ENCODE data around the gene NDUFB3. TPM values are rescaled to one million over a fixed set of nuclear protein-coding genes. Genes with fewer than 3 reads are reported as not detected.

NDUFB3 gene
- total RNA-seq, 1 donor from 2014 or later: 115 TPM

- H3K9me3 ChIP-seq (ENCODE audit: insufficient read depth, low read depth, low read length): no peaks in the 10 kb centered on the region
Observed at GRCh38 chr2:201100497-201100896, 28.7 kb downstream of the NDUFB3 start.

GRCh38 chr2:201105759-201106158 is 34.0 kb downstream of the NDUFB3 start:
- H3K4me1 ChIP-seq (ENCODE audit: insufficient read depth, low read length): no peaks in the 10 kb centered on the region
- Mint-ChIP-seq H3K9me3 (ENCODE audit: unreplicated experiment) (no peaks in the 10 kb centered on the region), H3K36me3 (ENCODE audit: low read depth, unreplicated experiment) (peaks cover 1% of the 10 kb centered on the region), H3K27ac (ENCODE audit: unreplicated experiment) (no peak overlapping the region), H3K4me3 (ENCODE audit: unreplicated experiment) (no peak overlapping the region), H3K27me3 (ENCODE audit: low read depth, unreplicated experiment) (no peaks in the 10 kb centered on the region), H3K4me1 (ENCODE audit: low read depth, unreplicated experiment) (no peaks in the 10 kb centered on the region)
- H4K20me1 ChIP-seq (ENCODE audit: insufficient read depth, low read length): no peaks in the 10 kb centered on the region
- no peak overlapping the region for H3K9ac ChIP-seq (ENCODE audit: low read length)
- TF ChIP-seq CTCF (IDR thresholded peaks at IDR 0.05; ENCODE audit: insufficient read depth, low read depth, low read length): no peak
- TF ChIP-seq EZH2 (IDR thresholded peaks at IDR 0.05; ENCODE audit: insufficient read depth, low read length): no peak
- no peaks in the 10 kb centered on the region for H3K79me2 ChIP-seq (ENCODE audit: insufficient read depth, low read length)
- no peaks in the 10 kb centered on the region for H3K9me3 ChIP-seq (ENCODE audit: insufficient read depth, low read depth, low read length)
- no peak overlapping the region for H3K4me3 ChIP-seq (ENCODE audit: insufficient read depth, low read depth, low read length)
- no peak overlapping the region for H3K27ac ChIP-seq (ENCODE audit: low read depth, low read length)
- H2AFZ ChIP-seq (ENCODE audit: low read depth, low read length): no peak overlapping the region
- H3K4me2 ChIP-seq (ENCODE audit: low read length): no peak overlapping the region
- FAIRE-seq (no peak), DNase-seq (ENCODE audit: low read depth) (no peak)
- H3K36me3 ChIP-seq (ENCODE audit: insufficient read depth, low read length): no peaks in the 10 kb centered on the region
- H3K27me3 ChIP-seq (ENCODE audit: insufficient read depth, low read length): no peaks in the 10 kb centered on the region

More at GRCh38 chr2:201100497-201100896, 28.7 kb downstream of the NDUFB3 start:
- no peak for DNase-seq (ENCODE audit: low read depth)
- no peak for FAIRE-seq
- no peak overlapping the region for H3K4me3 Mint-ChIP-seq (ENCODE audit: unreplicated experiment)
- H3K36me3 Mint-ChIP-seq (ENCODE audit: low read depth, unreplicated experiment): peaks cover 1% of the 10 kb centered on the region
- Histone ChIP-seq H3K36me3 (ENCODE audit: insufficient read depth, low read length) (no peaks in the 10 kb centered on the region), H3K9ac (ENCODE audit: low read length) (no peak overlapping the region), H3K4me3 (ENCODE audit: insufficient read depth, low read depth, low read length) (no peak overlapping the region), H3K27ac (ENCODE audit: low read depth, low read length) (no peak overlapping the region), H3K79me2 (ENCODE audit: insufficient read depth, low read length) (no peaks in the 10 kb centered on the region), H2AFZ (ENCODE audit: low read depth, low read length) (no peak overlapping the region), H3K4me2 (ENCODE audit: low read length) (no peak overlapping the region), H3K27me3 (ENCODE audit: insufficient read depth, low read length) (no peaks in the 10 kb centered on the region), H4K20me1 (ENCODE audit: insufficient read depth, low read length) (no peaks in the 10 kb centered on the region), H3K4me1 (ENCODE audit: insufficient read depth, low read length) (no peaks in the 10 kb centered on the region)
- no peaks in the 10 kb centered on the region for H3K9me3 Mint-ChIP-seq (ENCODE audit: unreplicated experiment)
- no peak for TF ChIP-seq CTCF (IDR thresholded peaks at IDR 0.05; ENCODE audit: insufficient read depth, low read depth, low read length)
- TF ChIP-seq EZH2 (IDR thresholded peaks at IDR 0.05; ENCODE audit: insufficient read depth, low read length): no peak
- no peaks in the 10 kb centered on the region for H3K4me1 Mint-ChIP-seq (ENCODE audit: low read depth, unreplicated experiment)
- H3K27ac Mint-ChIP-seq (ENCODE audit: unreplicated experiment): no peak overlapping the region
- no peaks in the 10 kb centered on the region for H3K27me3 Mint-ChIP-seq (ENCODE audit: low read depth, unreplicated experiment)

- Mint-ChIP-seq H3K36me3 (ENCODE audit: low read depth, unreplicated experiment) (no peaks in the 10 kb centered on the region), H3K4me3 (ENCODE audit: unreplicated experiment) (no peak overlapping the region), H3K9me3 (ENCODE audit: unreplicated experiment) (no peaks in the 10 kb centered on the region), H3K27me3 (ENCODE audit: low read depth, unreplicated experiment) (no peaks in the 10 kb centered on the region), H3K27ac (ENCODE audit: unreplicated experiment) (no peak overlapping the region), H3K4me1 (ENCODE audit: low read depth, unreplicated experiment) (no peaks in the 10 kb centered on the region)
- Histone ChIP-seq H3K27me3 (ENCODE audit: insufficient read depth, low read length) (no peaks in the 10 kb centered on the region), H3K27ac (ENCODE audit: low read depth, low read length) (no peak overlapping the region), H3K9me3 (ENCODE audit: insufficient read depth, low read depth, low read length) (no peaks in the 10 kb centered on the region), H3K4me2 (ENCODE audit: low read length) (no peak overlapping the region), H3K79me2 (ENCODE audit: insufficient read depth, low read length) (no peaks in the 10 kb centered on the region), H3K36me3 (ENCODE audit: insufficient read depth, low read length) (no peaks in the 10 kb centered on the region), H2AFZ (ENCODE audit: low read depth, low read length) (no peak overlapping the region), H3K4me3 (ENCODE audit: insufficient read depth, low read depth, low read length) (no peak overlapping the region), H3K9ac (ENCODE audit: low read length) (no peak overlapping the region), H4K20me1 (ENCODE audit: insufficient read depth, low read length) (no peaks in the 10 kb centered on the region), H3K4me1 (ENCODE audit: insufficient read depth, low read length) (no peaks in the 10 kb centered on the region)
- TF ChIP-seq EZH2 (IDR thresholded peaks at IDR 0.05; ENCODE audit: insufficient read depth, low read length) (no peak), CTCF (IDR thresholded peaks at IDR 0.05; ENCODE audit: insufficient read depth, low read depth, low read length) (no peak)
- FAIRE-seq: no peak
- DNase-seq (ENCODE audit: low read depth): no peak
Observed at GRCh38 chr2:201107624-201108023, 35.8 kb downstream of the NDUFB3 start.
